GM21737 (cell line): ENCODE data around the gene EML1.

ENCODE experiments used
- ATAC-seq: cut with Tn5 transposase; IDR thresholded peaks from one replicate; pipeline ENCODE4 v1.9.1; 2021; ENCODE audit warnings: mild to moderate bottlenecking, moderate library complexity; ENCODE audit not compliant: unreplicated experiment

EML1 gene, protein sequence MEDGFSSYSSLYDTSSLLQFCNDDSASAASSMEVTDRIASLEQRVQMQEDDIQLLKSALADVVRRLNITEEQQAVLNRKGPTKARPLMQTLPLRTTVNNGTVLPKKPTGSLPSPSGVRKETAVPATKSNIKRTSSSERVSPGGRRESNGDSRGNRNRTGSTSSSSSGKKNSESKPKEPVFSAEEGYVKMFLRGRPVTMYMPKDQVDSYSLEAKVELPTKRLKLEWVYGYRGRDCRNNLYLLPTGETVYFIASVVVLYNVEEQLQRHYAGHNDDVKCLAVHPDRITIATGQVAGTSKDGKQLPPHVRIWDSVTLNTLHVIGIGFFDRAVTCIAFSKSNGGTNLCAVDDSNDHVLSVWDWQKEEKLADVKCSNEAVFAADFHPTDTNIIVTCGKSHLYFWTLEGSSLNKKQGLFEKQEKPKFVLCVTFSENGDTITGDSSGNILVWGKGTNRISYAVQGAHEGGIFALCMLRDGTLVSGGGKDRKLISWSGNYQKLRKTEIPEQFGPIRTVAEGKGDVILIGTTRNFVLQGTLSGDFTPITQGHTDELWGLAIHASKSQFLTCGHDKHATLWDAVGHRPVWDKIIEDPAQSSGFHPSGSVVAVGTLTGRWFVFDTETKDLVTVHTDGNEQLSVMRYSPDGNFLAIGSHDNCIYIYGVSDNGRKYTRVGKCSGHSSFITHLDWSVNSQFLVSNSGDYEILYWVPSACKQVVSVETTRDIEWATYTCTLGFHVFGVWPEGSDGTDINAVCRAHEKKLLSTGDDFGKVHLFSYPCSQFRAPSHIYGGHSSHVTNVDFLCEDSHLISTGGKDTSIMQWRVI

DNA sequence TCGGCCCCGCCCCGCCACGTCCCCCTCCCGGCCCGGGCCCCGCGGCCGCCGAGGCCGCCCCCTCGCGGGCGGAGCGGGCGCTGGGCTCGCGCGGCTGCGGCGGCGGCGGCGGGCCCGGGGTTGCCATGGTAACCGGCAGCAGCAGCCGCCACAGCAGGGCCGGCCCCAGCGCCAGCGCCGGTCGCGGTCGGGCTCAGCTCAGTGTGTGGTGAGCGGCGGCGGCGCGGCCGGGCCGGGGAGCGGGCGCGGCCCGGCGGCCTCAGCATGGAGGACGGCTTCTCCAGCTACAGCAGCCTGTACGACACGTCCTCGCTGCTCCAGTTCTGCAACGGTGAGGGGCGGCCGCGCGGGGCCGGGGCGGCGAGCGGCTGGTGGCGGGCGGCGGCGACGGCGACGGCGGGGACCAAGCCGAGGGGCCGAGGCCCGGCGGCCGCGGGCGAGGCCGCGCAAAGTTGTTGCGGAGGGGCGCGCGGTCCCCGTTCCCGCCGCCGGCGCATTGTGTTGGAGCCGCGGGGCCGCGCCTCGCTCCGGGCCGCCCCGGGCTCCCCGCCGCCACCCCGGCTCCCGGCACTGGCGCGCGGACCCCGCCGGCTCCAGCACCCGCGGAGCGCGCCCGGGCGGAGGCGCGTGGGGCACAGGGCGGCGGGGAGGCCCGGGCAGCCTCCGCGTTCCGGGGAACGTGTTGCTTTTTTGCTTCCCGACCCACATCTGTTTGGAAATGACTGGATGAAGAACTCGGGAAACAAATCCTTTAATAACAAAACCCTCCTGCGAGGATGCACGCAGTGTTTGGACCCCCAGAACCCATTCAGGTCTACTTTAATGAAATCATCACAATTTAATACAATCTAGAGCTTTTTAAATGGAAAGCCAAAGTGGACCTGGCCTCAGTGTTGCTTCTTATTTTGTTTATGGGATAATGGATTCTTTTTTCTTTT is at the start of gene EML1:
EML1 (plus strand) TSS at position 201 of the 938 bp plus-strand sequence; CDS start at position 265, 64 bp downstream.
- ATAC-seq = peak; percentile 87

DNA sequence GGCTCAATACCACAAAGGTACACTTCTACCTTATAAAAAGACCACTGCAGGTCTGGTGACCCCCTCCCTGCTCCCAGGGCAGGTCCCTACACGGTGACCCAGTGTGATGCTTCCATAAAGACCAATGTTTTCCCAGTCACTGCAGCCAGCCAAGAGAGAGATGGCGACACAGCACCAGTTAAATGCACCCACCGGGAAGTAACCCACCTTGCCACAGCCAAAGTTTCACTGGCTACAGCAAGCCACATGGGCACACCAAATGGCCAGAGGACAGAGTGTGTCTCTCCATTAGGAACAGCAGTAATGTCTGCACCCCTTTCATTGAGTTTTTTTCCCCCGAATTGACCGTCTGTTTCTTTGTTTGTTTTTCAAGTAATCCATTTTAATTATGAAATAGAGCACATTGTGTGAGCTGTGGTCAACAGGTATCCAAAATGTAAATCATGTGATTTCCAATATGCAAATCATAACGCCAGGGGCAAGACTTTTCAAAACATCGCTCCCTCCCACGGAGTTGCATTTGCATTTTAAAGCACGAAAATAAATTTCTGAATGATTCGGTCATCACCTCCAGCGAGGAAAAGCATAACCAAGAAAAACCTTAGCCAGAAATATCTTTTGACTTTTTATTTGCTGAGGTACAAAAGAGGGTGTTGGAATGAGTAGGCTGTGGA is 48.9 kb upstream of the EML1 start:
- ATAC-seq = no peak

DNA sequence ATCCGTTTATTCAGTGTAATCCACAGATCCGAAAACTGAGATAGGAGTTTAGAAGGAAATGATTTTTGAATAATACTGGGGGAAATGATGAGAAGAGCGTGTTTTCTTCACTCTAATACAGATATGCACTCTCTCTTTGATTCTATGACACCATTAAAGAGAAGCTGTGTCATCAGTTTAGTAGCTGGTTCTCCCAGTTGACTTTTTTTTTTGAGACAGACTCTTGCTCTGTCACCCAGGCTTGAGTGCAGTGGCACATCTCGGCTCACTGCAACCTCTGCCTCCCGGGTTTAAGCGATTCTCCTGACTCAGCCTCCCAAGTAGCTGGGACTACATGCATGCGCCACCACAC is 48.4 kb upstream of the EML1 start:
- ATAC-seq = no peak

DNA sequence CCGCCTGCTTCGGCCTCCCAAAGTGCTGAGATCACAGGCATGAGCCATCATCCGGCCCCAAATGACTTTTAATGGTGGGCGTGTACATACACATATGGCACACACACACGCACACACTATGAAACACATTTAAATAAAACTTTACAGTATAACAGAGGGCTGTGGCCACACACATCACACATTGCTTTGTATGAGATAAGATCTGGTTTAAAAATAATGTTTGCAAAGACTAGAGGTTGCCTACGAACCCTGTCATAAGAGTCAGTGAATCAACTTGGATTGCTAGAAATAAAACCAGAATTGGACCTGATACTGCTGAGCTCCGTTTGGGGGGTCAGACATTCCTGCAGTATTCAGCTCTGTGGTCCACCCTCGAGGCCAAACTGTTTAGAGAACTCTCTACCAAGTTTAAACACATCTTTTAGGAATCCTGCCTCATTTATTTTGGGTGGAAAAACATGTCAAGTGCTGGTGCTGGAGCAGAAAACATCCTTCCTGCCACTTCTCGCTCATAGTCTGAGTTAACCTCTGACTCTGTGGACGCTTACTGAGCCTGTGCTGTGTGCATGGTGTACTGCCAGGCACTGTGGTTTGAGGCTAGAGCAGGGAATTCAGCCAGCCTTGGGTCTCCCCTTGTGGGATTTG is 47.8 kb upstream of the EML1 start:
- ATAC-seq = no peak

DNA sequence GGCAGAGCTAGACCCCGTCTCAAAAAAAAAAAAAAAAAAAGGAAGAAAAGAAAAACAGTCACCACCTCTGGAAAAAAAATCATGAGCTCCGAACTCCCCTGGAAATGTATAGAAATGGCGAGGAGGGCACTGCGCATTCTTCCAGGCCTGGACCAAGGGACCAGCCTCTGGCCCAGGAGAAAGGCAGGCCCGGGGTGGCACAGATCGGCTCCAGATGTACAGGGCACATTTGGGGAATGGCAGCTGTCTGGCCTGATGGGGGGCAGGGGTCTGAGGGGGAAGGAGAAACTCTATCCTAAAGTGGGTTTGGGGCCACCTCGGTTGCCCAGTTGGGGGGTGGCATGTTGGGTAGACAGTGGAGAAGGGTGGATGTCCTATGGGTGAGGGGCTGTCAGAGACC is 46.0 kb upstream of the EML1 start:
- ATAC-seq = no peak

DNA sequence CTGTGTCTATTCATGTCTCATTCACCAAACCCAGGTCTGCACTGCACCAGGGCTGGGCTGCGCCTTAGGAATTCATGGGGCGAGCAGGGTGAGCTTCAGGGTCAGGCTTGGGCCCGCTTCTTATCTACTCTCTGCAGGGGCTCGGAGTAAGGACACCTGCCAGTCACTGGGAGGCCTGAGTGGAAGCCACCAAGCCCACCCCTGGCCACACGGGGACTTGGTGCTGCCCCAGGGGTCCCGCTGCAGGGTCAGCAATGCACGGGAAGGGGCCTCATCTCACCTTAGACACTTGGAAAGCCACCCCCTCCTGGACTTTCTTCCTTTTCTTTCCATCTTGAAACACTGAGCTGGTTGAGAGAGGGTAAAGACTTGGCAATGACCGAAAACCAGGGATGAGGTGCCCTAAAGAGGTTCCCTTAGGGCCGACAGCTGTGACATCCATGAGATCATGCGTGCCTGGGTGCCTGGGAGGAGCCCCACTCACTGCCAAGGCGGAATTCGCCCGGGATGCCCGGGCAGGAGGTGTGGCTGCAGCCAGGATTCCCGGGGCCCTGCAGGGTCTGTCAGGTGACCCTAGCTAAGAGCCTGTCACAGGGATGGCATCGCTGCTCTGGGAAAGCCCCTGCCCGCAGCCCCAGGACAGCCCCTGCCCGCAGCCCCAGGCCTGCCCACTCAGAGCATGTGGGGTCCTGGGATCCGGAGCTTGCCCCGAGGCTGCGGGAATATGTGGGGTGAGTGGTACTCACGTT is 45.5 kb upstream of the EML1 start:
- no peak for ATAC-seq

DNA sequence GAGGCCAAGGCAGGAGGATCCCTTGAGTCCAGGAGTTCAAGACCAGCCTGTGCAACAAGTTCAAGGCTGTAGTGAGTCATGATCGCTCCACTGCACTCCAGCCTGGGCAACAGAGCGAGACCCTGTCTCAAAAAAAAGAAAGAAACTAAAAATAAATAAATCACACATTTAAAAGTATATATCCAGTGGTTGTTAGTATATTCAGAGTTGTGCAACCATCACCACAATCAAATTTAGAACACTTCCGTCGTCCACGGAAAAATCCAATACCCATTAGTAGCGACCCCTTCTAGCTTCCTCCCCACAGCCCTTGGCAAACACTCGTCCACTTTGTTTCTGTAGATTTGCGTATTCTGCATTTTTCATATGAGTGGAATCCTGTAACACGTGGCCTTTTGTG is 44.7 kb upstream of the EML1 start:
- no peak for ATAC-seq

DNA sequence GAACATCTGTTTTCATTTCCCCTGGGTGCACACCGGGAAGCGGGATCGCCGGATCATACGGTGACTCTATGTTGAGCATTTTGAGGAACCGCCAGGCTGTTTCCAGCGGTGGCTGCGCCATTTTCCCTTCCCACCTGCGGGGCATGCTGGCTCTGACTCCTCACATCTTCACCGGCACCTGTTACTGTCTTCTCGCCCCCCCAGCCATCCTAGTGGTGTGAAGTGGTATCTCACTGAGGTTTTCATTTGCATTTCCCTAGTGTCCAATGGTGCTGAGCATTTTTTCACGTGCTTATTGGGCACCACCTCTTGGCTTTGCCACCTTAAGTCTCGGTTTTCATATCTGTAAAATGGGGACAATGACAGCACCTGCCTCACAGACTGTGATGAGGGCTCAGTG is 44.1 kb upstream of the EML1 start:
- no peak for ATAC-seq

DNA sequence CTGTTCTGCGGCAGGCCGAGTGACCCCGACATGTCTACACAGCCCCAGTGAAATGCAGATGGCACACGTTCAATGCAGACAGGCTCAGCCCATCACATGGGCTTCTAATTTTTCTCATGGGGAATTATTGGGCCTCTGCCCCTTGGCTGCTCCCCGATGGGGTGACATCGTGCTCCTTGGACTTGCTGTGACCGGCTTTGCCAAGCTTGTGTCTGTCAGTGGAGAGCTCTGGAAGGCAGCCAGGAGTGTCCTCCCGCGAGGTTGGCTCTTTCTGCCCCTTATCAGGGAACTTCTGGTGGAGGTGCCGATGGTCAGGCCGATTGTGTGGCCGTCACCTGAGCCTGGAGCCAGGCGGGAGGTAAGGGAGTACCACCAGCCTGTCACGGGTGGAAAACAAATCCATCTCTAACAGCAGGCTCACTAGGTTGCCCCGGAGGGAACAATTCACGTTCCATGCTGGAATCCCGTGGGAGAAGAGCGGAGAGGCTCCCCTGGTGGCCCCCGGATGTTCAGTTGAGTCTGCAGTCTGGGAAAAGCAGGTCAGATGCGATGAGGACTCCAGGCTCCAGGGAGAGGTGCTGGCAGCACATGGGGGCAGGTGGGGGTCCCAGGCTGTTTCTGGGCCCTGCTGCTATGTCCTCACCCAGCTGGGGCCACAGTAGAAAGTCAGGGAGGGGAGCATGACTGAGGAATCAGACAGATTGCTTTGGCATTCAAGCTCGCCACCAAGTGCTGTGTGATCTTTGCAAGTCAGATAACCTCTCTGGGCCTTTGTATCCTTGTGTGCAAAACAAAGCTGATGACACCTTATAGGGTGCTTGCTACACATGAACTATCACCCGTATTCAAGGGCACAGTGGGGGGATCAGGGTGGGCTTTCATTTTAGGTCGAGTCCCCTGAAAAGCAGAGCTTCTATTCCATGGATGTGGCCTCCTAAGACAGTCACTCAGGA is 43.2 kb upstream of the EML1 start:
- no peak for ATAC-seq

DNA sequence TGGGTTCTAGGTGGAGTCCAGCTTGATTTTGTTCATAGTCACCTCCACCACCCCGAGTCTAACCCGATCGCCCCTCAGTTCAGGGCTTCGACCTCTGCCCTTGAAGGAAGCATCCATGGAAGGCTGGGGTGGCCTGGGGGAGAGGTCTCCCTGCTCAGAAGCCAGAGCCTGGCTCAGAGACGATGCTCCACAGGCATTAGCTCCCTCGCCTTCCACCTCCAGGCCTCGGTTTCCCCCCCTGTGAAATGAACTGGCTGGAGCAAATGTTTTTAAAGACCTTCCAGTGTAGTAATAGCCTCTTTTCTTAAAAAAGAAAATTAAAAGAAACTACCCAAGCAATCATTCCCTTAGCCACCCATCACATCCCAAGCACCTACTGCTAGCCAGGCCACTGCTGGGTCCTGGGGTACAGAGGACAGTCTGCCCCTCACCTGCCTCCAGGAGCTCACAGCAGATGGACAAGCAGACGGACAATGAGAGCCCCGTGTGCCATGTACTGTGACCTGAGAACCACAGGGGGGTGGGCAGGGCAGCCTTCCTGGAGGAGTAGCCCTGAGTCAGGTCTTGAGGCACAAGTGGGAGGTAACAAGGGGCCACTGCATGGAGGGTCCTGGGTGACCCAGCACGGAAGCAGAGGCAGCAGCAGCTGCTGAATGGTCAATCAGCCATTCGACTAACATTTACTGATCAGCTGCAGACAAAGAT is 42.3 kb upstream of the EML1 start:
- no peak for ATAC-seq

DNA sequence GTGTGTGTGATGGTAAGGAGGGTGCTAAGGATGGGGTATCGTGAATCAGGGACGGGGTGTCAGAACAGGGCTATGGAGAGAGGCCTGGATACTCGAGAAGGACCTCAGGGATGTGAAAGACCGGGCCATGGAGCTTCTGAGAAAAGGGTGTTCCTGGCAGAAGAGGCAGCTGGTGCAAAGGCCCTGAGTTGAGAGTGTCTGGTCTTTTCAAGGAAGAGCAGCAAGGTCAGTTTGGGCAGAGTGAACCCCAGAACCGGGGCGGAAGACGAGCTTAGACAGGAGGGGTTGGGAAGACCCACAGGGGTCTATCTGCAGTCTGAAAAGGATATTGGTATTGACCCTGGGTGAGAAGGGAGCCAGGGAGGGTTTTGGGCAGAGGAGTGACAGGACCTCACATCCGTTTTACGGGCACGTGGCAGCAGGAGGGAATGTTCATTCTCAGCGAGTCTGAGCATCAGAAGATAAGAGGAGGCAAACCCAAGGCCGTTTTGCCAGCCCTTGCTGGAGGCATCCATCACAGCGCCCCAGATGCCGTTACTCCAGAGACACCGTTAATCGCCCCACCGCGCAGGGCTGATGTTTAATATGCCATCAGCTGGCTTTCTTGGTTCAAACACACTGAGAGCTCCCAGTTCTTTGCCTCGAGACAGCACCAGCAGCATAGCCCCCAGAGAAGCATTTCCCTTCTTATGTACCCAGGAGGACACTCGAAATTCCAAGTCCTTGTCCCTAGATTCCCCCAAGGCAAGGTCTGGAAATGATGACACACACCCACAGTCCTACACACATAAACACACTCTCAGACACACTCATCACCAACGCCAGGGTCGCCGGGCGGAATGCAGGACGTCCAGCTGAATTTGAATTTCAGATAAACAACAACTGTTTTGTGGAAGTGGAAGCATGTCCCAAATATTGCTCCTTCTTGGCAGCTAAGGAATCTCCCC is 41.4 kb upstream of the EML1 start:
- no peak for ATAC-seq

DNA sequence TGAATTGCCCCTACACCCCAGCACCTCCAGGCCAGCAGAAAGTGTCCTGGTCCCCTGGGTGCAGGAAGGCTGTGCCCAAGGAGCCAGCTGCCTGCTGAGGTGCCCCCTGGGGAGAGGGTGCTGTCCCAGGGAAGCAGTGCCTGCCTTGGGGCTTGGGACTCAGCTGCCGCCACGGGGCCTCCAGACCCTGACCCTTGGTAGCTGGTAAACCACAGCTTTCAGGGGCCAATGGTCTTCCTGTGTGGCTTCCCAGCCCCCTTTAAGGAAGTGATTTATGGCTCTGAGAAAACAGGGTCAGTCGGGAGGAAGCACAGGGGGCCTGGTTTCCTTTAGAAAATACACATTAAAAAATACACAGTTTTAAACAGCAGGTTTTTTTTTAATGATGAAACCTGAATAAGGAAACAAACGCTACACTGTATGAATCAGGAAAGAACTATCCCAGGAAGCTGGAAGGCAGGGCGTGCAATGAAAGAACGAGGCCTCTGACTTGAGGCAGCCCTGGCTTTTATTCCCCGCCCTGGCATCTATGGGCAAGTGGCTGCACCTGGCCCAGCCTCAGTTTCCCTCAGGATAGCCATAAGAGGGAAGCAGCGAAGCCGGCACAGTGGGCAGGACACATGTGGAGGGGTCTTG is 40.6 kb upstream of the EML1 start:
- ATAC-seq = no peak

DNA sequence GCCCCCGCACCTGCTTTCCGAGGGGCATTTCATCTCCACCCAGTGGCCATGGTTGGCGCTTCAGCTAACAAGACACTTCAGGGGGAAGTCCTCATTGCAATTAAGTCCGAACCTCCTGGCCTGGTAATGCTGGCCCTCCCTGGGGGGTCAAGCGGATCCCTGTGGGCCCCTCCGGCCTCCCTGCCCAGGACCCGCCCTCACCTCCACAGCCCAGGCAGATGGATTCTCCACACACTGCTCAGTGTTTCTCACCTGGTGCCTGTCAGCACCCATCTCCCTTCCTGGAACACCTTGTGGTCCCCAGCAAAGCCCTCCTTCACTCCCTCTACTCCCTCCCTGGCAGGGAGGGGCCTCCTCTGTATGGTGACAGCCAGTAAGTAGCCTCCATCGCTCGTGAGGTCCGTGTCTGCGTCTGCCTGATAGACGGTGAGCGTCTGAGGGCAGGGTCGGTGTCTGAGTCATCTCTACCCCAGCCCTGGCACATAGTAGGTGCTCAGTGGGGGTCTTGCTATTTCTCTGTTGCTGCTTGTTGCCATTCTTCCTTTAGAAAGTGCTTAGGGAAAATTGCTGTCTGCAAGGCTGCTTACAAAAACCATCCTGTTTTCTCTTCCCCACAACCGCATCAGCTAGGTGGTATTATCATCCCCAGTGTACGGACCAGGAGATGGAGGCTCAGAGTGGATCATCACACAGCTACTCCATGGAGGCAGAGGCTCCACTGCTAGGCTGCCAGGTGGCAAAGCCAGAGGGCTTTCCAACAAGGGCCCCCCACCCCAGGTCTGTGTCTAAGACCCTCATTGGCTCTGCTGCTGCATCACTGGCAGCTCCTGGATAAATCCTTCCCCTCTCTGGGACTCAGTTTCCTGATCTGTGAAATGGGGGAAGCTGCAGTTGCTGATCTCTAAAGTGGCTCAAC is 39.7 kb upstream of the EML1 start:
- ATAC-seq = no peak

DNA sequence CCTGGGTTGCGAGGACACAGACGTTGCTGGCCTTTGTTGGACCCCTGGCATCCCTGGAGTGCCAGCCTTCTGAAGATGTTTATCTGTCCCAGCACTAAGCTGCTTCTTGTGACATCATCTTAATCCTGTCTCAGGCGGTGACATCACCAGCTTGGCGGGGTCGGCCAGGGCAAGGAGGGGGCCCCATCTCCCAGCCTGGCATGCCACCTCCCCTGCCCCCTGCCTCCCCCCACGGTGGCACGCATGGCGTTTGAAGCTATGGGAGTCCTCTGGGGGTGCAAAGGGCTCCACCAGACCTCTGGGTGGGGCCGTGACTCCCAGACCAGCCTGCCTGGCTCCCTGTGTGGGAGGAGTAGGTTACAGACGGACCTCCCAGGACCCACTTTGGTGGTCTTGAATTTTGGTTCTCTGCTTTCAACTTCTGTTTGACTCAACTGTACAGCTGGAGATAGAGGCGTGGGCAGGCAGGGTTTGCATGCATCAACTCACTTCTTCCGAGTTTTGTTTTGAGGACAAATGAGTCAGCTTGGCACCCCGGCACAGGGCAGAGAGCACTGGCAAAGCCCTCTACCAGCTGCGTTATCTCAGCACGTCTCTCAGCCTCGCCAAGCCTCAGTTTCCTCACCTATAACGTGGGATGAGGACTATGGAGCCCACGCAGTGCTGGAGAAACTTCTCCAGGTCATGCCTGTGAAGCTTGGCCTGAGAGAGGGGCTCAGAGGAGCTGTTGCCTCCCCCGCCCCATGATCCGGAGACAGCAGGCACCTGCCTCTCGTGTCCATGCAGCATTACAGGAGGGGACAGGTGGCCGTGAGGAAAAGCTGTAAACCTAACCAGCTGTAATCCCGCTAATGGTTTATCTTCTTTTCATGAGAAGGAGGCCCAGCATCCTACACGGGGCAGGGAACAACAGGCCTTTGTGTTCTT is 38.8 kb upstream of the EML1 start:
- no peak for ATAC-seq
